Measurements from ENCODE around the gene SLC4A1. TPM values are rescaled to one million over a fixed set of nuclear protein-coding genes. Genes with fewer than 3 reads are reported as not detected.

Gene SLC4A1
- total RNA-seq, 1 donor from 2014 or later, result not detected

DNA sequence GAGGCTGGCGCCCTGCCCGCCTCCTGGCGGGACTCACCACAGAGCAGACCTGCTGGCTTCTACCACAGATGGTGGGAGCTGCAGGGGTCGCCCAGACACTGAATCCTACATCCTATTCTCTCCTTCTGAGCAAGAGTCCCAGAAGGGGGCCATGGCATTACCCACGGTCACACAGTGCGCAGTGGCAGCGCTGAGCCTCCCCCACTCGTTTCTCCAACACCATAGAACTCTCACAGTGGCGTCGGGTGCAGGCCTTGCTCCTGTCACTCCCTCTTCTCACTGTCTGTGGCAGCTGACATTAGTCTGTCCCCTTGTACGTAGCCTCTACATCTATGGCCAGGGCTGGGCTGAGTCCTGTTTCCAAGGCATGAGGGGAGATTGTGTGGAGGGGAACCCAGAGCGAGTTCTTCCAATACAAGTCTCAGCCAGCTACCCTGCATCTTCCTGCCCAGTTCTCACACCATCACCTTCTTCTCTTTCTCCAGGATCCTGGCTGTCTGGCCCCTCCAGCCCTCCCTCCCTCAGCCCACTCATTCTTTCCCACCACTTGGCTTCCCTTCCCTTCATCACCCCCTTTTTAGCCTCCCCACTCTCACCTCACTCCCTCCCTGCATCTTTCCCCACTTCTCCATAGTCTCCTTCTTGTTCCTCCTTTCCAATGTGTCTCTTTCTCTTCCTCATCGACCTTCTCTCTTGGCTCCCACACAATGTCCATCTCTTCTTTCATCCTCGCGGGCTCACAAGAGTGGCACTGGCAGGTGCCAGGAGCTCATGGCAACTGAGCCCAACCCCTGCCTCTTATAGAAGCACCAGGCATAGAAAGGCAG is 54.3 kb downstream of the SLC4A1 start:
- H3K36me3 Mint-ChIP-seq (ENCODE audit: unreplicated experiment), result no peaks in the 10 kb centered on the region
- peaks cover 21% of the 10 kb centered on the region for H3K4me1 Mint-ChIP-seq (ENCODE audit: low read depth, unreplicated experiment)
- TF ChIP-seq, protein P1, sequence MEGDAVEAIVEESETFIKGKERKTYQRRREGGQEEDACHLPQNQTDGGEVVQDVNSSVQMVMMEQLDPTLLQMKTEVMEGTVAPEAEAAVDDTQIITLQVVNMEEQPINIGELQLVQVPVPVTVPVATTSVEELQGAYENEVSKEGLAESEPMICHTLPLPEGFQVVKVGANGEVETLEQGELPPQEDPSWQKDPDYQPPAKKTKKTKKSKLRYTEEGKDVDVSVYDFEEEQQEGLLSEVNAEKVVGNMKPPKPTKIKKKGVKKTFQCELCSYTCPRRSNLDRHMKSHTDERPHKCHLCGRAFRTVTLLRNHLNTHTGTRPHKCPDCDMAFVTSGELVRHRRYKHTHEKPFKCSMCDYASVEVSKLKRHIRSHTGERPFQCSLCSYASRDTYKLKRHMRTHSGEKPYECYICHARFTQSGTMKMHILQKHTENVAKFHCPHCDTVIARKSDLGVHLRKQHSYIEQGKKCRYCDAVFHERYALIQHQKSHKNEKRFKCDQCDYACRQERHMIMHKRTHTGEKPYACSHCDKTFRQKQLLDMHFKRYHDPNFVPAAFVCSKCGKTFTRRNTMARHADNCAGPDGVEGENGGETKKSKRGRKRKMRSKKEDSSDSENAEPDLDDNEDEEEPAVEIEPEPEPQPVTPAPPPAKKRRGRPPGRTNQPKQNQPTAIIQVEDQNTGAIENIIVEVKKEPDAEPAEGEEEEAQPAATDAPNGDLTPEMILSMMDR (IDR thresholded peaks at IDR 0.05; ENCODE audit: partially characterized antibody, unreplicated experiment), result no peak
- H3K27me3 Mint-ChIP-seq (ENCODE audit: unreplicated experiment), result peaks cover 14% of the 10 kb centered on the region
- H3K4me3 Mint-ChIP-seq (ENCODE audit: unreplicated experiment), result peak overlapping the region; percentile 16
- peak overlapping the region; percentile 81 for H3K27ac Mint-ChIP-seq (ENCODE audit: unreplicated experiment)
- H3K9me3 Mint-ChIP-seq (ENCODE audit: unreplicated experiment), result peaks cover 12% of the 10 kb centered on the region
- no peak for DNase-seq

DNA sequence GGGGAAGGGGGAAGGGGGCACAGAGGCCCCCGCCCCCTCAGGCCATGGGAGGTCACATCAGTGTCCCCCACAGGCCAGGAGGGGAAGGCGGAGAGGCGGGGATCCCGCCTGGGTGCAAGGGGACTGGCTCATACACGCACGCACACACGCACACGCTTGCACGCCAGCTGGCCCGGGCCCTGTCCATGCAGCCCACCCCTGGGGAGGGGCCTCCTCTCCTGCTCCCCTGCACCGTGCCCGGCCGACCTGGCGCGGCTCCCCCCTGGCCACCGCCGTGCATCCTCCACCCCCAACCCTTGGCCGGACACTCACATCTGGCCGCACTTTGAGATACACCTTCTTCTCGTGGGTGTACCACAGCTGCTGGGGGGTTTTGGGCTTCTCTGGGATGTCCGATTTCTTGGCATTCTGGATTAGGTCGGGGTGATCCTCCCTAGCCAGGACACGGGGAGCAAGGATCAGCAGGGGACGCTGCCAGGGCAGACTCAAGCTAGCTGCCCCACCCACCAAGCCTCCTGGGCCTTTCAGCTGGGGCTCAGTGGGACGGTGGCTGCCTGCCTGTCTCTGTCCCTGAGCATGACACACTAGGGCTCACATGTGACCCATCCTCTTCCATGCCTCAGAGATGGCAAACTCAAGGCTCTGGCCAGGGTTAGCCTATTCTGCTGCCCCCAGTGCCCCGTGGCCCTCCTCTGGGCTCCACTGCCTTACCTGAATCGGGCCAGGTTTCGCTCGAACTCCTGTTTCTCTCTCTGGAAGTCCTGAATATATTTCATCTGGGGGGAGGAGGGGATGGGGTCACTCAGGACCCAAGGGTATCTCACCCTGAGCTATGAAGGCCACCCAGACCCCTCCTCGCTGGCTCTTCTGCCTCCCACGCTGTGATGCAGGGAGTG is 55.2 kb downstream of the SLC4A1 start:
- peak; percentile 43 for DNase-seq
- Mint-ChIP-seq H3K36me3 (ENCODE audit: unreplicated experiment) (no peaks in the 10 kb centered on the region), H3K27me3 (ENCODE audit: unreplicated experiment) (peaks cover 17% of the 10 kb centered on the region), H3K4me3 (ENCODE audit: unreplicated experiment) (peak overlapping the region; percentile 64), H3K27ac (ENCODE audit: unreplicated experiment) (peak overlapping the region; percentile 59), H3K4me1 (ENCODE audit: low read depth, unreplicated experiment) (peaks cover 20% of the 10 kb centered on the region), H3K9me3 (ENCODE audit: unreplicated experiment) (peaks cover 12% of the 10 kb centered on the region)
- TF ChIP-seq, protein P1 (IDR thresholded peaks at IDR 0.05; ENCODE audit: partially characterized antibody, unreplicated experiment), result no peak

DNA sequence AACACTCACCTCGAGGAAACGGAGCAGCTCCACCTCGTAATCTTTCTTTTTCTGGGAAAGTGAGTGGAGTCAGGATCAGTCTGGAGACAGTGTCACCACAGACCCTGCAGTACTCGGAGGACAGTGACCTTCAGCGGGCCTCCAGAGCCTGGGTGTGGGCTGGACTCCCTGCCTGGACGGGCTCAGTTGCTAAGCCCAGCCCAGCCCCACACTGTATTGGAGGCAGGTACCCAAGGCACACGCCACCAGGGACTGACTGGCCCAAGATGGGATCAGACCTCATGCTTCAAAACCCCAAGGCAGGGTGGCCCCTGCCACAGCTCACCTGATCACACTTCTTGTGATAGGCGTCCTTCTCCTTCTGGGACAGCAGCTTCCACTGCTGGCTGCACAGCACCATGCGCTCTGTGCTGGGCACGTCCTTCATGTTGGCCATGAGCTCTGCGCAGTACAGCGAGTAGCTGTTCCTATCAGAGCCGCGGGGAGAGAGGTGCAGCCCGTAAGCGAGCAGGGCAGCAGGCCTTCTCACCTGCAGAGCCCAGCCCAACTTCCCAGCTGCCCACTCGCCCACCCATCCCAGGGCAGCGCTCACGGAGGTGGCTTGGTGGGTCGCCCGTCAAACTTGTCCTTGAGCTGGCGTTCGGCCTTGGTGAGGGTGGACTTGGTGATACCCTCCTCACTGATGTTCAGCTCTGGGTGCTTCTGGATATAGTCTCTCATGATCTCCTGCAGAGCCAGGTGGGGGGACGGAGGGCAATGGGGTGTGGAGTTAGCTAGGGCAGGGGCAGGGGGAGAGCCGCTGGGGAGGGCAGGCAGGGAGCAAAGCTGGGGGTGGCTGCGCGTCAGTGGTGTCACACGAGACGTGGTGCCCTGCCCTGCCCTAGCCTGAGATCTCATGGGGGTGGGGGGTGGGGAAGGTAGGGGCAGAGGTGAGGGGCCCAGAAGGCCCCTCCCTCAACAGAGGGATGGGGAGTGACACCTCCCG is 56.4 kb downstream of the SLC4A1 start:
- no peak for DNase-seq
- H3K4me3 Mint-ChIP-seq (ENCODE audit: unreplicated experiment), result peak overlapping the region; percentile 38
- H3K27ac Mint-ChIP-seq (ENCODE audit: unreplicated experiment), result no peak overlapping the region
- TF ChIP-seq, protein P1 (IDR thresholded peaks at IDR 0.05; ENCODE audit: partially characterized antibody, unreplicated experiment), result no peak
- H3K4me1 Mint-ChIP-seq (ENCODE audit: low read depth, unreplicated experiment), result peaks cover 15% of the 10 kb centered on the region
- peaks cover 14% of the 10 kb centered on the region for H3K27me3 Mint-ChIP-seq (ENCODE audit: unreplicated experiment)
- peaks cover 7% of the 10 kb centered on the region for H3K9me3 Mint-ChIP-seq (ENCODE audit: unreplicated experiment)
- H3K36me3 Mint-ChIP-seq (ENCODE audit: unreplicated experiment), result no peaks in the 10 kb centered on the region

- DNase-seq, result peak; percentile 93
- H3K4me1 Mint-ChIP-seq (ENCODE audit: low read depth, unreplicated experiment), result peaks cover 14% of the 10 kb centered on the region
- H3K27ac Mint-ChIP-seq (ENCODE audit: unreplicated experiment), result peak overlapping the region; percentile 28
- peaks cover 8% of the 10 kb centered on the region for H3K9me3 Mint-ChIP-seq (ENCODE audit: unreplicated experiment)
- no peaks in the 10 kb centered on the region for H3K36me3 Mint-ChIP-seq (ENCODE audit: unreplicated experiment)
- H3K4me3 Mint-ChIP-seq (ENCODE audit: unreplicated experiment), result no peak overlapping the region
- H3K27me3 Mint-ChIP-seq (ENCODE audit: unreplicated experiment), result peaks cover 16% of the 10 kb centered on the region
- TF ChIP-seq, protein P1 (IDR thresholded peaks at IDR 0.05; ENCODE audit: partially characterized antibody, unreplicated experiment), result peak; percentile 99
These were observed 57.4 kb downstream of the SLC4A1 start for GRCh38 chr17:44210342-44211192.
